ENCODE data around the gene FCER2.
A peak's percentile ranks its signal among the peaks of the same experiment; 100 is the strongest.

Gene FCER2

DNA sequence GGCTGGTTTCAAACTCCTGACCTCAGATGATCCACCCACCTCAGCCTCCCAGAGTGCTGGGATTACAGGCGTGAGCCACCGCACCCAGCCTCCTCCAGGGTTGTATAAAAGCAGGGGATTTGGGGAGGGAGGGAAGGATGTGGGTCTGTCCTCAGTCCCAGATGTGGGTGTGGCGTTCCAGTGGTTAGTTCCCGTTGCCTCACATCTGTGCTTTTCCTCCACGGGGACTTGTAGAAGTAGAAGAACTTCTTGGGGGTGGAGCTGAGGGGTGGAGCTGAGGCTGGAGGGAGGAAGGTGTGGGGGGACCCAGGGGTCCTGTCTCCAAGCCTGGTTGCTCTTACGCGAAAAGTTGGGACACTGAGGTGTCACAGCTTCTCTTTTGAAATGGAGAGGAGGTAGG, 25.6 kb downstream of the FCER2 start:
- no peak for DNase-seq

GRCh38 chr19:7674010-7675005, 27.6 kb downstream of the FCER2 start:
- peak; percentile 24 for DNase-seq

DNA sequence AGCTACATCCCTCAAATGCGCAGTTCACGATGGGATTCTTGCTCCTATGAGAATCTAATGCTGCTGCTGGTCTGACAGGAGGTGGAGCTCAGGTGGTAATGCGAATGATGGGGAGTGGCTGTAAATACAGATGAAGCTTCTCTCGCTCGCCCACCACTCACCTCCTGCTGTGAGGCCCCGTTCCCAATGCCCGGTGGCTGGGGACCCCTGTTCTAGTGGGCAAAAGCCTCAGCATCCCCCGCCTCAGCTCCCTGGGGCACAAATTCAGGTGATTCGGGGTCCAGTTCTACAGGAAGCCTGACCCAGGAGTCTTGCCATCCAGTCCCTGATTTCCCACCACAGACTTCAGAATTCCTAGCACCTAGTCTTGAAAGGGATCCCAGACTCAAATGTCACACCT, 29.4 kb downstream of the FCER2 start:
- DNase-seq: no peak

GRCh38 chr19:7670790-7671189, 31.1 kb downstream of the FCER2 start:
- DNase-seq: no peak

DNA sequence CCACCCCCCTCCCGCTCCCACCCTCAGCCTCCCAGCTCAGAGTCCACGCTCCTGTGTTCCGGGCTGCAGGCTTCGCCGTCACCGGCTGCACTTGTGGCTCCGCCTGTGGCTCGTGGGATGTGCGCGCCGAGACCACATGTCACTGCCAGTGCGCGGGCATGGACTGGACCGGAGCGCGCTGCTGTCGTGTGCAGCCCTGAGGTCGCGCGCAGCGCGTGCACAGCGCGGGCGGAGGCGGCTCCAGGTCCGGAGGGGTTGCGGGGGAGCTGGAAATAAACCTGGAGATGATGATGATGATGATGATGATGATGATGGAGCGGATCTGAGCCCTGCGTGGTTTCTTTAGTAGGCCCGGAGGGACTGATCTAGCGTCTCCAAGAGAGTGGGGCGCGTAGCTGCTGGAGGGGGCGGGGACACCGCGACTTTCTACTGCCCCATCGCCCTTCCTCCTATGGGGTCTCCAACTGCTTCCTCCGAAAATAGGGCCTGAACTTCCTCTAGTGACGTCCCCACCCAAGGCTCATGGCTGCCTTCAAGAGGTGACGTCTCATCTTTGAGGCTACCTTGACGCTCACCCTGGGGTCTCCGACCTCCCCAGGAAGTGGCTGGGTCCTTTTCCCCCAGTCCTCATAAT, 31.7 kb downstream of the FCER2 start:
- DNase-seq: no peak

- DNase-seq: no peak
Measured at GRCh38 chr19:7669641-7670040, 32.3 kb downstream of the FCER2 start.

GRCh38 chr19:7668842-7669241, 33.1 kb downstream of the FCER2 start, which contains the start of gene RETN:
Gene RETN, plus strand, starts transcription at chr19:7669049. Its CDS starts 278 bp downstream, at chr19:7669327.
- no peak for DNase-seq

DNA sequence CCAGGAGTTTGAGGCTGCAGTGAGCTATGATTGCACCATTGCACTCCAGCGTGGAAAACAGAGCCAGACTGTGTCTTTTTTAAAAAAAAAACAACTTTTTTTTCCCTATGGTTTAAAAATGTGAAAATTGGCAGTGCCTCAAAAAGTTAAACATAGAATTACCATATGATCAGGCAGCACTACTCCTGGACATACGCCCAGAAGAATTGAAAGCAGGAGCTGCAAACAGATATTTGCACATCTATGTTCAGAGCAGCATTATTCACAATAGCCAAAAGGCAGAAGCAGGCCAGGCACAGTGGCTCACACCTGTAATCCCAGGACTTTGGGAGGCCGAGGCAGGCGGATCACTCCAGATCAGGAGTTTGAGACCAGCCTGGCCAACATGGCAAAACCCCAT, 36.9 kb downstream of the FCER2 start:
- DNase-seq: peak; percentile 75

- no peak for DNase-seq
Measured at GRCh38 chr19:7663706-7664105, 38.2 kb downstream of the FCER2 start.

DNA sequence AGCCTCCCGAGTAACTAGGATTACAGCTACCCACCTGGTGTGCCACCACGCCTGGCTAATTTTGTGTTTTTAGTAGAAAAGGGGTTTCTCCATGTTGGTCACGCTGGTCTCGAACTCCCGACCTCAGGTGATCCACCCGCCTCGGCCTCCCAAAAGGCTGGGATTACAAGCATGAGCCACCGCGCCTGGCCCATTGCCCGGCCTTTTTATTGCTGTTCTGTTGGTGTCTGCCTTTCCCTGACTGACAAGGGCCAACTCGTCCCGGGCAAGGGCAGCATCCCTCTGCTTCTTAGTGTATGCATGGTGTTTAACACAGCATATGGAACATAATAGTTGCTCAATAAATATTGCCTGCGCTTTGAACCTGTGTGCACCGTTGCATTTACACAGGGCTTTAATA, 39.3 kb downstream of the FCER2 start:
- no peak for DNase-seq

DNA sequence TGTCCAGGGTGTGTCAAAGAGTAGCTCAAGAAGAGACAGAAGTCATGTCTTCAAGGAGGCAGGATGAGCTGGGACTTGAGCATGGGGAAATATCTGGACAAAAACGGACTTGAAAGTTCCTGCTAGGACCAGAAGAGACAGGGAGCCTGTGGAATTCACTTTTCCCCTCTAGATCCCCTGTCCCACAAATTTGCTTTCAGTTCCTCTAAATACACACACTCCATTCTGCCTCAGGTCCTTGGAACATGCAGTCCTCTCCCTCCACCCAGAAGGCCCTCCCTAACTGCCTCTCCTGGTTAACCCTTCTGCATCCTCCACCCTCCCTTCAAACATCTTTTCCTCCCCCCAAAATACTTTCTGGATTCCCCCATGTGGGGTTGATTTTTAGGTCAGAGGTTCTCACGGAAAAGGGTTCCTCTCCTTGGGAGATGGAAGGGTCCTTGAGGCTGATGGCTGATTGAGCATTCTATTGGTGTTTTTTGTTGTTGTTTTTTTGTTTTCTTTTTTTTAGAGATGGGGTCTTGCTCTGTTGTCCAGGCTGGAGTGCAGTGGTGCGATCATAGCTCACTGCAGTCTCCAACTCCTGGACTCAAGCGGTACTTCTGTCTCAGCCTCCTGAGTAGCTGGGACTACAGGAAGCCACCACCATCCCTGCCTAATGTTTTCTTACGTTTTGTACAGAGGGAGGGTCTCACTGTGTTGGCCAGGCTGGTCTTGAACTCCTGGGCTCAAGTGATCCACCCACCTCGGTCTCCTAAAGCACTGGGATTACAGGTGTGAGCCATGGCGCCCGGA, 40.0 kb downstream of the FCER2 start:
- no peak for DNase-seq

DNA sequence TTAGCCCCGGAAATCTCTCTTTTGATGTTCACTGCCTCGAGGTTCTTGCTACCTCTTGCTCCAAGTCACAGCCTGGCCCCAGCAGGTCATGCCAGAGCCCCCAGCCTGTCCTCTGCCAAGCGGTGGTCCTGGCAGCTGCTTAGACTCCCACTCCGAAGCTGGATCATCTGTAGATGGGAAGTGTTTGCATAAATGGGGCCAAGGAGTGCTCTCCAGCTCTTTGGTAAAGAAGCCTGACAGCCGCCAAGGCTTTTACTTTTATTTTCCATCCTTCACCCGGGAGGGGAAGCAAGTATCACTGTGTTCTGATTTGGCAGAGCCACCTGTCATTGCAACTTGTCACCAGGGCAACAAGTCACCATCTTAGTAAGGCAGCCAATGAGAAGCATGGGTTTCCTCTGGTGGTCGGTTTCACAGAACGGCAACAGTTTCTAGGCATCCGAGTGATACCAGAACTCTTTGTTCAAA, 43.7 kb downstream of the FCER2 start:
- DNase-seq: no peak

GRCh38 chr19:7657131-7657751, 44.7 kb downstream of the FCER2 start:
- no peak for DNase-seq

GRCh38 chr19:7655581-7655980, 46.4 kb downstream of the FCER2 start:
- no peak for DNase-seq

DNA sequence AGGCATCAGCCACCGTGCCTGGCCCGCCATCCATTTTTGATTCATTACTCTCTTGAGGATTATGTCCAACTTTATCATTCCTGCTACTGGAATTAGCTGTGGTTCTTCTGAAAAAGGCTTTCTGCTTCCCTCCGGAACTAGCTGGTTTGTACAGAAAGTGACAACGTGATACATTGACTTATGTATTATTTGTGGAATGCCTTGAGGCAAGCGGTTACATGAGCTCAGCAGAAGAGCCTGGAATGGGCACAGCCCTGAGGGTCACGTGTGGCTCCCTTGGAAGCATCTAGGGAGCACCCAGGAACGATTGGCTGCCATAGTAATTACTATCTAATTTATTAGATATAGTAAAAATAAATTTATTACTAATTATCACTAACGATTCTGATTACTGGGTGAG, 47.5 kb downstream of the FCER2 start:
- DNase-seq: no peak

- DNase-seq: peak; percentile 45
Measured at GRCh38 chr19:7652061-7652641, 49.8 kb downstream of the FCER2 start.

DNA sequence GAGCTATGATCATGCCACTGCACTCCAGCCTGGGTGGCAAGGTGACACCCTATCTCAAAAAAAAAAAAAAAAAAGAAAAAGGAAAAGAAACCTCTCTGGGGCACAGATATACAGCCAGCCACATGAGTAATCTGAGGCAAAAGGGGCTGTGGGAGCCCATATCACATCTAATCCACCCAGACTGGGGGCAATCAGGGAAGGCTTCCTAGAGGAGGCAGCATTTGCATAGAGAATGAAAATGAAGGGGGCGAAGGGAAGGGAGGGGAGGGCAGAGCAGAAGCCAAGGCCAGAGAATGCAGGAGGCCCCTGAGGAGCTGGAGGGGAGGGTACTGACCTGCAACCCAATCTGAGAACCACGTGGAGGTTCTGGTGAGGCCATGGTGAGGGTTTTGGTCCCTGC, 51.8 kb downstream of the FCER2 start:
- DNase-seq: no peak

DNA sequence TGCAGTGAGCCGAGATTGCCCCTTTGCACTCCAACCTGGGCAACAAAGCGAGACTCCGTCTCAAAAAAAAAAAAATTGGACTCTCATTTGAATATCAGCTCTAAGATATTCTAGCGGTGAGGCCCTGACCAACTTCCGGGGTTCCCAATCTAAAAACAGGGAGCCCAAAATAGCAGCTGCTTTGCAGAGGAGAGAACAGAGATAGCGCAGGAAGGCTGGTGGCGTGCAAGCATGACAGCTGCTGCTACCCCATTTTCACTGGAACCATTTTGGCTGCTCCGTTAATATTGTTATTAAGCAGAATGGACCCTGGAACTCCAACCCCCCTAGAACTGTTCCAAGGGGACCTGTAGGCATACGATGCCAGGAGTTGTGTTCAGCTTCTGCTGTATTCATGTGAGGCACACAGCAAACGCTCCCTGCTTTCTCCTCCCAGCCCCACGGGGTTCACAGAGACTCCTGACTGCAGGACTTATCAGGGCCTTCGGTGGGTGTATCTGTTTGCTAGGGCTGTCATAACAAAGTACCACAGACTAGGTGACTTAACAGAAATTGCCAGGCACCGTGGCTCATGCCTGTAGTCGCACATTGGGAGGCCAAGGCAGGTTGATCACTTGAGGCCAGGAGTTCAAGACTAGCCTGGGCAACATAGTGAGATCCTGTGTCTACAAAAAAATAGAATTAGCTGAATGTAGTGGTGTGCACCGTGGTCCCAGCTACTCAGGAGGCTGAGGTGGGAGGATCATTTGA, 53.5 kb downstream of the FCER2 start:
- DNase-seq: no peak

DNA sequence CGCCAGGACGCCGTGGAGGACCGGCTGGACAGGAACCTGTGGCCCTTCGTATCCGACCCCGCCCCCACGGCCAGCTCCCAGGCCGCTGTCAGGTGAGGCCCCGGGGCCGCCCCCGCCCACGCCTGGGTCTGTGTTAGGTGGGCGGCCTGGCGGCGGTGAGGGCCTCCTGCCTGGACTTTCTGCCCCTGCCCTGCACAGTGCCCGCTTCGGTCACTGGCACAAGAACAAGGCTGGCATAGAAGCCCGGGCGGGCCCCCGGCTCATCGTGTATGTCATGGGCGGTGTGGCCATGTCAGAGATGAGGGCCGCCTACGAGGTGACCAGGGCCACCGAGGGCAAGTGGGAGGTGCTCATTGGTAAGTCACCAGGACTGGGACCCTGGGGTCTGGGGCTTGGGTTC, 54.8 kb downstream of the FCER2 start:
- DNase-seq: no peak

GRCh38 chr19:7646426-7646700, 55.6 kb downstream of the FCER2 start:
- DNase-seq: no peak

DNA sequence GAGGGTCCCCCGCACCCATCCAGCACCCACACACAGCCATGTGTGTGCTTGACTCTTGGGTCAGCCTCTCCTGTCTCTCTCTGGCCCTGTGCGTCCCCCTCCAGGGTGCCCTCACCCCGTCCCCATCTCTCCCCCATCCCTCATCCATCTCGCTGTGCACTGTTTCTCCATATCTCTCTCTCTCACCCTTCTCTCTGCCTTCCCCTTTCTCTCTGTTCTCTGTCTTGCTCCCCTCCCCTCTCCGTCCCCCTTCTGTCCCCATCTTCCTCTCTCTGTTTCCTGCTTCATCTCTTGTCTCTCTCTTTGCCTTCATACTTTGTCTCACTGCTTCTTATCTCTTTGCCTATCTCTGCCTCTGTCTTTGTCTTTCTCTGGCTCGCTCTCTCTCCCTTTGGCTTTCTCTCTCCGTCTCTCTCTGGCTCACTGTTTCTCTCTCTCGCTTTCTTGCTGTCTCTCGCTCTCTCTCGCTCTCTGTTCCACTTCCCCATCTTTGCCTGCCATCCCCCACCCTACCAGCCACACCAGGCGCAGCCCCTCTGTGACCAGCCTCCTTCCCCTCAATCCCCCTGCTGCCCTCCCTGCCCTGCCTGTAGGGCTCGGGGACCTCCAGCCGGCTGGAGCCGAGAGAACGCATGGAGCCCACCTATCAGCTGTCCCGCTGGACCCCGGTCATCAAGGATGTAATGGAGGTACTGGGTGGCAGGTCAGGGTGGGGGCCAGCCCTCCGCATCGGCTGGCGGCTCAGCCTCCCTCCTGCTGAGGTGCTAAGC, 56.1 kb downstream of the FCER2 start:
- DNase-seq: no peak

Data from NCI-H1694 (cell line).